IPS-NIHi7 (cell line): ENCODE measurements around the gene SCN4A.

ENCODE experiments used
- DNase-seq: peaks from one replicate; pipeline ENCODE4 v3.0.0; 2012; ENCODE audit warnings: mixed read lengths; ENCODE audit errors: extremely low spot score

The SCN4A gene

DNA sequence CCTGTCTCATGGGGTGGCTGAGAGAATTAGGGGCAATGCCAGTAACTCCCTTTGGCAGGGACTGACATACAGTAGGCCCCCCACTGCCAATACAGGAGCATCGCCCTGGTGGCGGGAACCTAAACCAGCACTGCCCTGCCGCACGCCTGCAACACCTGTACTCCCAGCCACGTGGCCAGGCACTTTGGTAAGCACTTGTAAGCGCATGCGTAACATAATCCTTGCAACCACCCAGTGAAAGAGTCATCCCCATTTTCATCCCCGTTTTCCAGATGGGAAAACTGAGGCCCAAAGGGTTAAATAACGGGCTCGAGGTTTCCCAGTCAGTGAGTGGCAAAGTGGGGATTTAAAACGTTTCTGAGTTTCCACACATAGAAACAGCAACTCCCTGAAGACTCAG lies 17.5 kb downstream of the SCN4A start:
- DNase-seq = no peak

DNA sequence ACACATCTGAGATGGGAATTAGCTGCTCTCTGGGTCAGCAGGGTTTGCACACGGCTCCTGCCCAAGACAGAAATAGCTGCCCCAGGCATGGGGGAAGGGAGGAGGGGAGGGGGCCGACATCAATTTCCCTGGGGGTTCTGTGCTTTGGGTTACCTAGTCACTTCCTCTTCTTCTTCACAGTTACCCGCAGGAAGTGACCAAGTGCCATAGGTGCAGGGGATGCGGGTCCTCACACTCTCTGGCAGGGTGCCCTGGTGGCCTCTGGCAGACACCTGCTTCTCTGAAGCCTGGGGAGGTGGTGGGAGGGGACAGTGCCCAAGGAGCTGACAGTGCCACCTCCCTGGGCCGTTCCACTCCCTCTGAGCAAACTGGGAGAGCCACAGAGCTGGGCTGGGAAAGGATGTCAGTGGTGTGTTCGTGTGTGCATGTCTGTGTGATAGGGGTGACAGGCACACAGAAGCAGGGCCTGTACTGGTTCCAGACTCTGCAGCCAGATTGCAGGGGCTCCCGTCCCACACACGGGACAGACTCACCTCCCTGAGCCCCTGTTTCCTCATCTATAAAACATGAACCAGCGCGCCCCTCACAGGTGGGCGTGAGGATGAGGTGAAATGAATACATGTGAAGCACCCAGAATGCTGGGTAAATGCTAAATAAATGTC lies 18.2 kb downstream of the SCN4A start:
- DNase-seq = no peak

GRCh38 chr17:63950940-63951907 lies 21.5 kb downstream of the SCN4A start:
- peak; percentile 76 for DNase-seq

GRCh38 chr17:63949576-63950250 lies 23.0 kb downstream of the SCN4A start:
- no peak for DNase-seq

- DNase-seq = no peak
These were observed 24.2 kb downstream of the SCN4A start for GRCh38 chr17:63948521-63948920.

DNA sequence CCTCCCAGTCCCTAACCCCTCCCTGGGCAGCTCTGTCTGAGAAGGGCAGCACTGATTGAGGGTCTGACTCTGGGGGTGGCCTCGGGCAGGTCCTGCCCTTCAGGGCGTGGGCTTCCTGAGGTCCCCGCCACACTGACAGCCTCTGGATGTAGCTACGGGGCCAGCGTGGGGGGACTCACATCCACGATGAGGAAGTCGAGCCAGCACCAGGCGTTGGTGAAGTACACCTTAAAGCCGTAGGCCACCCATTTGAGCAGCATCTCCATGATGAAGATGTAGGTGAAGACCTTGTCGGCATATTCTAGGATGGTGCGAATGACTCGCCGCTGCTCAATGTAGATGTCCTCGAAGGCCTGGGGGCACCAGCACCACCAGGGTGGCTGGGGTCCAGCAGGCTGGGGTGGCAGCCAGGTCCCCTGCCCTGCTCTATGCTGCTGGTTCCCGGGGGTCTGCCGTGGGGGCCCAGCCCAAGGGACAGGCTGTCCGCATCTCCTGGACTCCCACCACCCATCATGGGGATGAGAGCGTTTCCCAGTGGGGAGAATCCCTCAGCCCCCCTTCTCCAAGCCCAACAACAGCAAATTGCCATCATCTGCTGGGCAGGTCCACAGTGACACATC lies 24.9 kb downstream of the SCN4A start:
- no peak for DNase-seq

GRCh38 chr17:63946440-63947363 lies 26.0 kb downstream of the SCN4A start:
- DNase-seq = peak; percentile 90

DNA sequence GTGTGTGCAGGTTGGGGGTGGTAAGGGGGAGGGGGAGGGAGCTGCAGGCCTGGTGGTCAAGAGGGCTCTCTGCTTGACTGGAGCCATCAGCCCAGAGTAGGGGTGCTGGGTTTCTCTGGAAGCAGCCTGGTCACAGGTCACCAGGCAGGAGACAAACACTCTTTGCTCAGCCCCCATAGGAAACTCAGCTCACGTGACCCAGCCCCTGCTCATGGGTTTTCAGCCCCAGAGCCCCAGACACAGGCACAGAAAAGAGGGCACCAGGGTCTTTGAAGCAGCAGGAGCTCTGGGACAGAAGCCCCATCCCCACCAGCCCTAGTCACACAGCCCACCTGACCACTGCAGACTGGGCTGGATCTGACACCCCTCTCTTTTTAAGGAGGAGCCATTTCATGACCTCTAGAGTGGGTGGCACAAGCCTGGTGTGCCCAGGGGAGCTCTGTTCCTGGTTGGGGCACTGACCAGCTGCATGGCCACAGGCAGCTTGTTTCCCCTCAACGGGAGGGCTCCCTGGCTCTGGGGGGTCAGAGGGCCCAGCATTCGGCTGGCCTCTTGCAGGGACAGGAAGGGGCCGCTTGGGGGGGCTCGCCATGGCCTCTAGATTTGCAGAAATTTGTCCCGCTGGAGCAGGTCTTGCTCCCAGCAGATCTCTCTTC lies 26.8 kb downstream of the SCN4A start:
- DNase-seq = no peak

GRCh38 chr17:63944736-63945499 lies 27.8 kb downstream of the SCN4A start:
- no peak for DNase-seq

- DNase-seq = no peak
These were observed 29.0 kb downstream of the SCN4A start for GRCh38 chr17:63943745-63944144.

DNA sequence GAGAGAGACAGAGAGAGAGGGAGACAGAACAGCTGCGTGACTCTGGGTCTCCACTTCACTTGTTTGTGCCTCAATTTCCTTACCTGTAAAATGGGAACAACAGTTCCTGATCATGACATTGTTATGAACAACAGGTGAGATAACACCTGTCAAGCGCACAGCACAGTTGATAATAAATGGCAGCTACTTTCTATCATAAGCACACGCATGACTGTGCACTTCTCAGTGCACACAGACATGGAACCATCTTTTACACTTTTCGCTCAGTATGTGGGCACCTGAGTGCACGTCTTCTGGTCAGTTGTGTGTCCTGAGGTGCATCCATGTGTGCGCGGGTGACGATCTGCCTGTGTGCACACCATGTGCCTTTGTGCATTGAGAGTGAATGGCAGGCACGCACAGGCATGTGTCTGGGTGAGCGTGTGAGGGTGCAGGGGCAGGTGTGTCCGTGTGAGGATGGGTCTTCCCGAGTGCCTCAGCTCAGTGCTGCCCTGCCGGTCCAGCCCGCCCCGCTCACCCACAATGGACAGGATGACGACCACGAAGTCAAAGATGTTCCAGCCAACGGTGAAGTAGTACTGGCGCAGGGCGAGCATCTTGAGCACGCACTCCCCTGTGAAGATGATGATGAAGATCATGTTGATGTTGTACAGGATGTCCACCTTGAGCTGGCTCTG lies 30.3 kb downstream of the SCN4A start:
- DNase-seq = no peak

DNA sequence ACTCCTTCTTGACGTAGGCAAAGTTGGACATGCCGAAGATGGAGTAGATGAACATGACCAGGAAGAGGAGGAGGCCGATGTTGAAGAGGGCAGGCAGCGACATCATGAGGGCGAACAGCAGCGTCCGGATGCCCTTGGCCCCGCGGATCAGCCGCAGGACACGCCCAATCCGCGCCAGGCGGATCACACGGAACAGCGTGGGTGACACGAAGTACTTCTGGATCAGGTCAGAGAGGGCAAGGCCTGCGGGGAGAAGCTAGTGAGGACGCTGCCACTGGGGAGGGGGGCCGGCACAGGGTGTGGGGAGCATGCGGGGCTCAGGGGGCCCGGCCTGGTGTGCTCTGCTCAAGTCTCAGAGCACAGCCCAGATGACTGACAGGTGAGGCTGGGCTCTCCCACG lies 31.0 kb downstream of the SCN4A start:
- no peak for DNase-seq

- DNase-seq = no peak
These were observed 31.6 kb downstream of the SCN4A start for GRCh38 chr17:63941162-63941561.

- DNase-seq = no peak
These were observed 32.1 kb downstream of the SCN4A start for GRCh38 chr17:63940584-63940983.

DNA sequence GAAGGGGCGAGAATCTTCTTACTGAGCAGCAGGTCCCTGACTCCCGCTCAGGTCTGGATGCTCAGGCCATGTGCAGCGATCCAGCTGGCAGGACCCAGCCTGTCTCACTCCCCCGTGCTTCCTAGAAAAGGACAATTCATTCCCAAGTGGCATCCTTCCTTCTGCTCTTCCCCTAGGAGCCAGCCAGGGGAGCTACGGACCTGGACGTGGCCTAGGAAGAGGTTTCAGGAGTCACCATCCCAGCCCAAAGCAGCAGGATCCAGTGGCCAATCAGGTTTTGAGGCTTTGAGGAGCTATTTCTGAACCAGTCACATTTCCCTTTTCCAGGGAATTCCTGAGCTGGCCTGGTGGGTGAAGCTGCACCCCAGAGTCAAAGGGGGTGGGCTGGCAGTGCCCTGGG lies 32.8 kb downstream of the SCN4A start:
- DNase-seq = no peak

DNA sequence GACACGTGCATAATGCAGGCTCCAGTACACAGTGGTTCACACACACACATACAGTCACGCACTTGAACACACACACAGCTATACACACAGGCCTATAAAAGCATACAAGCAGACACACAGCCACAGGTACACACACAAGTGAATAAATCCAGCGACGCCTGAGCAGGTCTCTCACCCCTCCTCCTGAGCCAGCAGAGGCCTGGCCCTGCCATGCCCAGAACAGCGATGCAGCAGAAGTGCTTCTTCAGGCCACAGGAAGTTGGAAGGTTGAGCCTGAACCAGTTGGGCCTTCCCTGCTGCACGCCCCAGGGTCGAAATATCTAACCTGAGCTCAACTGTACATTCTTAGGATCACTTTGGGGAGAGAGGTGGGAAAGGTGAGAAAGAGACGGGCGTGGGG lies 33.3 kb downstream of the SCN4A start:
- DNase-seq = no peak

- DNase-seq = no peak
These were observed 34.8 kb downstream of the SCN4A start for GRCh38 chr17:63937920-63938319.

DNA sequence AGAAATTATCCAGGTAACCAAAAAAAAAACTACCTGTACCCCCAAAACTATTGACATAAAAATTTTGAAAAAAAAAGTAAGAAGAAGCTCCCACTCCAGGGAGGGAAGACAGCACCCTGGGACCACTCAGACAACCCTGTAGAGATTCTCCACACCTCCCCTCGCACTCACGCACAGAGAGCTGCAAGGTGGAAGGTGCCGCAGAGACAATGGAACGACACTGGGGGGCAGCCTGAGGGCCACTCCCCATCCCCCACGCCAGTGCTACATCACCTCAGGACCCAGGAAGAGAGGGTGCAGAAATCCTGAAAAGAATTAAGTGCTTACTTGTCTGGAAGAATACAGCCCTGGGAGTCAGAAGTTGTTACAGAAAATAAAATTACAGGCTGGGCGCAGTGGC lies 35.4 kb downstream of the SCN4A start:
- no peak for DNase-seq
